ENCODE measurements around the gene PSMD11.

- TF ChIP-seq, protein P1, sequence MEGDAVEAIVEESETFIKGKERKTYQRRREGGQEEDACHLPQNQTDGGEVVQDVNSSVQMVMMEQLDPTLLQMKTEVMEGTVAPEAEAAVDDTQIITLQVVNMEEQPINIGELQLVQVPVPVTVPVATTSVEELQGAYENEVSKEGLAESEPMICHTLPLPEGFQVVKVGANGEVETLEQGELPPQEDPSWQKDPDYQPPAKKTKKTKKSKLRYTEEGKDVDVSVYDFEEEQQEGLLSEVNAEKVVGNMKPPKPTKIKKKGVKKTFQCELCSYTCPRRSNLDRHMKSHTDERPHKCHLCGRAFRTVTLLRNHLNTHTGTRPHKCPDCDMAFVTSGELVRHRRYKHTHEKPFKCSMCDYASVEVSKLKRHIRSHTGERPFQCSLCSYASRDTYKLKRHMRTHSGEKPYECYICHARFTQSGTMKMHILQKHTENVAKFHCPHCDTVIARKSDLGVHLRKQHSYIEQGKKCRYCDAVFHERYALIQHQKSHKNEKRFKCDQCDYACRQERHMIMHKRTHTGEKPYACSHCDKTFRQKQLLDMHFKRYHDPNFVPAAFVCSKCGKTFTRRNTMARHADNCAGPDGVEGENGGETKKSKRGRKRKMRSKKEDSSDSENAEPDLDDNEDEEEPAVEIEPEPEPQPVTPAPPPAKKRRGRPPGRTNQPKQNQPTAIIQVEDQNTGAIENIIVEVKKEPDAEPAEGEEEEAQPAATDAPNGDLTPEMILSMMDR (IDR thresholded peaks at IDR 0.05), result no peak
- no peak for TF ChIP-seq POLR2A (IDR thresholded peaks at IDR 0.05)
These were observed 75.9 kb downstream of the PSMD11 start for GRCh38 chr17:32520104-32520701.

Data from right lobe of liver (tissue), 4 donors.